ENCODE results near the gene TEDC1.

The TEDC1 gene

GRCh38 chr14:105458571-105458970, 32.5 kb upstream of the TEDC1 start:
- DNase-seq, result no peak

DNA sequence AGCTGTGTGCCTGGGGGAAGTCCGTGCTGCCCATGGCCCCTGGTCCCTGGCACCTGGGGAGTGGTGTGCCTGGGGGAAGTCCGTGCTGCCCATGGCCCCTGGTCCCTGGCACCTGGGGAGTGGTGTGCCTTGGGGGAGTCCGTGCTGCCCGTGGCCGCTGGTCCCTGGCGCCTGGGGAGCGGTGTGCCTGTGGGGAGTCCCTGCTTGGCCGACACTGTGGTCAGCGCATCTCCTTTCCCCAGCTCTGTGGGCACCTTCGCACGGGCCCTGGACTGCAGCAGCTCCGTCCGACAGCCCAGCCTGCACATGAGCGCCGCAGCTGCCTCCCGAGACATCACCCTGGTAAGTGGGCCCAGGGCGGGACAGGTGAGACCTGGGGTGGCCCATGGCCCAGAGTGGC, 30.9 kb upstream of the TEDC1 start:
- no peak for DNase-seq

- DNase-seq, result no peak
Measured at GRCh38 chr14:105460616-105461015, 30.4 kb upstream of the TEDC1 start.

- no peak for DNase-seq
Measured at GRCh38 chr14:105461903-105462302, 29.1 kb upstream of the TEDC1 start.

DNA sequence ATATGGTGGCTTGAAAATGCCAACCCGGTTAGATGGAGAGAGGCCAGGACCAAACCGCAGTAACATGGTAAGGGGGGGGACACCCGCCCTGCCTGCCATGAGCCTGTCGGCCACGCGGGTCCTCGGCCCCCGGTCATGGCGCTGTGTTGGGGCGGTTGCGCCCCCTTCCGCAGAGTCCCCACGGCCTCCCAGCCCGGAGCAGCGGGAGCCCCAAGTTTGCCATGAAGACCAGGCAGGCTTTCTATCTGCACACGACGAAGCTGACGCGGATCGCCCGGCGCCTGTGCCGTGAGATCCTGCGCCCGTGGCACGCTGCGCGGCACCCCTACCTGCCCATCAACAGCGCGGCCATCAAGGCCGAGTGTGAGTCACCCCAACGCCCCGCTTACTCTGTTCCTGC, 26.5 kb upstream of the TEDC1 start:
- no peak for DNase-seq

- no peak for DNase-seq
Measured at GRCh38 chr14:105465209-105466031, 25.6 kb upstream of the TEDC1 start.

GRCh38 chr14:105466531-105467248, 24.4 kb upstream of the TEDC1 start:
- no peak for DNase-seq

DNA sequence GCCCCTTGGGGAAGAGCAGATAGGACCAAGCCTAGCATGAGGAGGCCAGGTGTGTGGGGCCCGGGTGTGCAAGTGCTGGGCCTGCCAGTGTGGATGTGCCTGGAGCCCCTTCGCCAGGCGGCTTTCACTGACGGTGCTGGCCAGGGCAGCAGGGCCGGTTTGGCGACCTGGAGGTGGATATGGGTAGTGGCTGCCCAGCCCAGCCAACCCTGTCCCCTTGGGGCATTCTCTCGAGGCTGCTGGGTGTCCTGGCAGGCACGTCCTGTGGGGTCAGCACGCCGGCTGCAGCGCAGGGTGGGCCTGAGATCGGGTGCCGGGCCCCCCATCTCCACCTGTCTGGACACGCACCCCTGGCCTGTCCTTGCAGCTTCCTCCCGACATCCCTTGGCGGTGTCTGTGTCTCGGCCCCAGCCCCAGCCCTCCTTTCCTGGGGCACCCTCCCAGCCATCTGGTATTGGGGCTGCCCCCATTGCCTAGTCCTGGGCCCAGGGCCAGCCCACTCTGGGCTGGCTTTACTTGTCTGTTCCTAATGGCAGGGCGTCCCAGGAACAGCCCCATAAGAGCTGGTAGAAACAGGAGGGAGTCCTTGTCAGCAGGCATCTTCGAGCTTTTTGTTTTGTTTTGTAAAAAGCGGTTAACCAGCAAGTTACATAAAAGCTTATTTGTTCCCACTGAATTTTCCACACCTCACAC, 23.7 kb upstream of the TEDC1 start:
- DNase-seq, result no peak

DNA sequence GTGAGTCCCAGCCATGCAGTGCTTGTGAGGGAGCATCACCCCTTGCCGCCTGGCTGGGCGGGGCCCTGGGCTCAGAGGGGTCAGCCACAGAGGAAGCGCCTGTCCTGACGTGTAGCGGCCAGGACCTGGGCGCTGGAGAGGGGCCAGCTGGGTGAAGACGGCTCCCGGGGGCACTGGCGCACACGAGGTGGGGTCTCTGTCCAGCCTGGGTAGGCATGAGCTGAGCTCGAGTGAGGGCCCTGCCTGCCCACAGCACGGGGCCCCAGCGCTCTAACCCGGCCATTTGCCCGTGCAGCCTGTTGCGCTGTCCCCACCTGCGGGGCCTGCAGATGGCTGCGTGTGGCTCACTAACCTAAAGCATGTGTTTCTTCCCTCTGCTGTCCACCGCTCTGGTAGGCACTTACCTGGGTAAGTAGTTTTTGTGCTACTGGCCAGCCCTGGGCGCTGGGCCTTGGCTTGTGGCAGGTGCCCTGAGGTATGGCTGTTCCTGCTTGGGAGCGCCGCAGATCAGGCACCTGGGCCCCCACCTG, 23.0 kb upstream of the TEDC1 start:
- DNase-seq, result no peak

GRCh38 chr14:105468621-105469241, 22.3 kb upstream of the TEDC1 start:
- DNase-seq, result no peak

- DNase-seq, result no peak
Measured at GRCh38 chr14:105469456-105470349, 21.3 kb upstream of the TEDC1 start.

DNA sequence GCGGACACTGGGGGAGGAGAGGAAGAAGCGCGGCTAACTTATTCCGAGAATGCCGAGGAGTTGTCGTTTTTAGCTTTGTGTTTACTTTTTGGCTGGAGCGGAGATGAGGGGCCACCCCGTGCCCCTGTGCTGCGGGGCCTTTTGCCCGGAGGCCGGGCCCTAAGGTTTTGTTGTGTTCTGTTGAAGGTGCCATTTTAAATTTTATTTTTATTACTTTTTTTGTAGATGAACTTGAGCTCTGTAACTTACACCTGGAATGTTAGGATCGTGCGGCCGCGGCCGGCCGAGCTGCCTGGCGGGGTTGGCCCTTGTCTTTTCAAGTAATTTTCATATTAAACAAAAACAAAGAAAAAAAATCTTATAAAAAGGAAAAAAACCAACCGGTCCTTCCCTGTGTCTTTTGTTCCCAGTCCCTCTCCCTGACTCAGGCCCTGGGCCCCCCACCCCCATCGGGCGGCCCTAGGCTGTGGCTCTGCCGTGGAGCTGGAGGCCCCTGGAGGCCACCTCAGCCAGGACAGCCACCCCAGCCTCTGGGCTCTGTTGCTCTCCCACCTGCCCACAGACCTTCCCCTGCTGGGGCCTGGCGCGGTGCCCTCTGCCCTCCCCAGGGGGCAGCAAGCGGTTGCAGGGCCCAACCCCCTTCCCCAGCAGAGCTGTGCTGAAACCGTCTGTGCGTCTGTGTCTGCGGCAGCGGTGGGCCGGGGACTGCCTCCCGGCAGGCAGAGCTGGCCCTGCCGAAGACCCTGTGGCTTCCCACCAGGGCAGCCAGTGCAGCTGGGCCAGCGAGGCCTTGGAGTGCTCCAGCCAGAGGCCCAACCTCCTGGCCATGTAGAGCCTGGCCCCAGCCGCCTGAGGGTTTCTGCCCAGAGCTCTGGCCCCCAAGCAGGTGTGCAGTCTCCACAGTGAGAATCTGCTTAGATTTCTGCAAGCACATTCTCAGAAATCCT, 20.4 kb upstream of the TEDC1 start:
- no peak for DNase-seq

DNA sequence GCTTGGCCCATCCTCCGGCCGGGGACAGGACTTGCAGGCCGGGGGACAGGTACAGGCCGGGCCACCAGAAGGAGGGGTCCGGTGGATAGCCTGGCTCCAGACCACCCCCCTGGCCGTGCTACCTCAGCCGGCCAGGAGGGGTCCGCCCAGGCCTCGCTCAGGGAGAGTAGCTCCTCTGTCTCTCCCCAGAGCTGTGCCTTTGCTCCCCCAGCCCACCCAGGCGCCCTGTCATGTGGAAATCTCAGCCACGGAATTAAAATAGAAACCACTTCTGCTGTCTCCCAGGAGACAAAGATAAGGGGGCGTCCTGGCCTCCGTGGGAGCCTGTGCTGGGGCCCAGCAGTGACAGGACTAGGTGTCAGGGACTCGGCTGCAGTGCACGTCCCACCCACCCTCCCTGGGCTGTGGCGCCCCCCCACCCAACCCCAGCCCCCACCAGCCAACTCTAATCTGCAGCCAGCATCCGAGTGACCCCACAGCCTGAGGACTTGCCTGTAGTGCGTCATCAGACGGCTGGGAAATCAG, 19.7 kb upstream of the TEDC1 start:
- DNase-seq, result no peak

DNA sequence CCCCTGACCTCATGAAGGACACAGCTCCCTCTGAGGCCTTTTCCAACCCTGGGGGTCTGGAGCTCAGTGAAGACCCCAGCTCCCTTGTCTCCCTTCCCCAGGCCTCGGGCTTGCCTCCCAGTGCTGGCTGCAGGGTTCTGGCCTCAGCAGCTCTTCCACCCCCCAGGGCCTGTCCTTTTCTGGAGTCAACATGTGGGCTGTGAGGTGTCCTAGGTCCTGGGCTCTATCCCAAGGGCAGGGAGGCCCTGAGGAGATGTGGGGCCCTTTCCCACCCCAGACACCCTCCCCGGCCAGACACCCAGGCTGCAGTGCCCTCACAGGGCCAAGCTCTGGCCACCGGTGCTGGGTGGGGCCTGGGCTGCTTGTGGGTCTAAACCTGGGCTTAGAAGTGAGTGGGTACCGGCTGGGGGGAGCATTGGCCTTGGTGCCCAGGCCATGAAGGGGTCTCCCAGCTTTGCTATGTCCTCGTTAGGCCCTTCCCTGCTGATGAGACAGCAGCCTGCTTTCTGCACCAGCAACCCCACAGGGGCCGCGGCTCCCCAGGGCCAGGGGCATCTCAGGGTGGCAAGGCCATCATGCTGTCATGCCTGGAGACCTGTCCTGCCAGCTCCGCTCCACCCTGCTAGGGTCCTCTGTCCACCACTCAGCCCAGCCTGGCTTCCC, 19.1 kb upstream of the TEDC1 start:
- no peak for DNase-seq

DNA sequence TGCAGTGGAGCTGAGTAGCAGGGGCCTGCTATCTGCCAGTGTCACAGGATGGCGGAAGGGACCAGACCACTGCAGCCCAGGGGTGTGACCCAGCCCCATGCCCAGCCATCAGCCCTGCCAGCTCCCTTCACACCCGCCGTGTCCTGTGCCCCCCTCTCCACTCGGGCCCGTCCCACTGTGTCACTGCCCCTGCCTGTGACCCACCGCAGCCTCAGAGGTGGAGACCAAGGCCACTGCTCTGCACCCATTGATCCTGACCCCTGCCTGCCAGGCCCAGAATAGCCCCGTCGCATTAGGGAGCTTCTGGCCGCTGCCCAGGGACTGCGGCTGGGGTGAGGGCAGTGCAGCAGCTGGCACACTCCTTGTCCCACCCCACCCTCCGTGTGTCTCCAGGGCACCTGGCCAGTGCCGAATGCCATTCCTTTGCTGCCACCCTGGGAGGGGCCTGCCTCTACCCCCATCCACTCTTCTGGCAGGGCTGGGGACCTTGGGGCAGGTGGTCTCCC, 18.5 kb upstream of the TEDC1 start:
- no peak for DNase-seq

- no peak for DNase-seq
Measured at GRCh38 chr14:105473033-105473676, 17.9 kb upstream of the TEDC1 start.

GRCh38 chr14:105473677-105474482, 17.2 kb upstream of the TEDC1 start:
- no peak for DNase-seq

Measured in GF-D8 (cell line).